ENCODE results near the gene VPS13D.
"Not testable (repeated sequence)": the region's sequence is repeated elsewhere in the genome, so short reads cannot be mapped to it uniquely, and the experiment has no call there.

Gene VPS13D

DNA sequence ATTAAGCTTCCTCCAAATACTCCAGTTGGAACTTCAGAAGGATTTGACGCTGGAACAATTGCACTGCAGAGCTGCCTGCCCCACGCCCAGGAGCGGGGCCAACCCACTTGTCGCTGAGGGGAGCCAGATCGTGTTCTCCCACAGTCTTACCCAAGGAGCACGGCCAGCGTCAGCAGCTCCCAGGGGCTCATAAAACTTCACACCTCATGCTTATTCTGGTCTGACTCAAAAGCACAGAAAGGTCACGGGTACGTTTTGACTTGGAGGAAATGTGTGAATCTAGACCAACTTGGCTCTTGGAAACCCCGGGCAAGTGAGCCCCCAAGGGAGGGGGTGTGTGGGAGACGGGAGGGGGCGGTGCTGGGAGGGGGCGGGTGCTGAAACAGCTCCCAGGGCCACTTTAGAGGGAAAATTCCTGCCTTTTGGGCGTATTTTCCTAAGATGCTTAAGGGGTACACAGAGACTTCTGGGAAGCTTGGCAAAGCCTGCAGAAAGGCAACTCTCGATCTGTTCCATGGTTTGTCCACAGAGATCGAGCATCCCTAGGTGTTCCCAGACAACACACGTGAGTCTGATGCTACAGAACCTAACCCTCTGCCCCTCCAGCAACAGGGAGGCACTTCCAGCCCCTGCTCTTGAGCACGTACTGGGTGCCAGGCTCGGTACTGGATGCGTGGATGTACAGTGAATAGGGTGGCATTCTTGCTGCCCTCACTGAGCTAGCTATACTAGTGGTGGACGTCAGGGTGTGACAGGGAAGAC is 289.3 kb downstream of the VPS13D start:
- ATAC-seq (peak; percentile 98), DNase-seq (peak; percentile 80)

DNA sequence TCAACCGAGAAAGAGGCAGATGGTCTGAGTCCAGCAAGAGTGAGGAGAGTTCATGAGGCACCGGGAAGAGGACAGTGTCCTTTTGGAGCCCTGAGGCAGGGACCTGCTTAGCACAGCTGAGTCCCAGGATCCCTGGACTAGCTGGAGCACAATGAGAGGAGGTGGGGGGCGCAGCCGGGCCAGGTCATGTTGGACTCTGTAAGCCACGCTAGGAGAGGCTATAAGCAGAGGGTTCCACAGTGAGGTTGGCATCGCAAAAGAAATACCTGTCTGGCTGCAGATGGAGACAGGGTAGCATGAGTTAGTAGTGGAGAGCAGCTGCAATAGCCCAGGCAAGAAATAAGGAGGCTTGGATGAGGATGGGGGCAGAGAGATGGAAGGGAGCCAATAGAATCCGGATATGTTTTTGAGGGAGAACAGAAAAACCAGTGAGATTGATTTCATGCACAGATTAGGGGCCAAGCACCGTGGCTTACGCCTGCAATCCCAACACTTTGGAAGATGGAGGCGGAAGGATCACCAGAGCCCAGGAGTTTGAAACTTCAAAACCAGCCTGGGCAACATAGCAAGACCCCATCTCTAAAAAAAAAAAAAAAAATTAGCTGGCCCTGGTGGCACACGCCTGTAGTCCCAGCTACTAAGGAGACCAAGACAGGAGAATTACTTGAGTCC is 290.0 kb downstream of the VPS13D start:
- ATAC-seq (no peak), DNase-seq (no peak)

DNA sequence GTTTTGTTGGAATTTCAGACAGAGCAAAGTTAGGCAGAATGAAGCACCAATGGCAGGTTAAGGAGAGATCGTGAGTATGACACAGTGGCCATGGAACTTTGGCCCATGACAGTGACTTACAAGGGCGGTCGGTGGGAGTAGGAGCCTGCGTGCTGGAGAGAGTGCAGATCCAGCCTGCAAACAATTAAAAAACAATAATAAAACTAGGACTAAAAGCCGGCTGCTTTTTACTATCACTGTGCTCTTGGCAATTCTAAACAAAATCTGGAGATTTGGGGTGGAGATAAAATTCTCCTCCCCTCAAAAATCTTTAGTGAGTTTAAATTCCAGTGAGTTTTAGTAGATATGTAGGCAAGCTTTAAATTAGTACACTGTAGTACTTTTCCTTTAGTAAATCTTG is 291.3 kb downstream of the VPS13D start:
- no peak for ATAC-seq
- no peak for DNase-seq

DNA sequence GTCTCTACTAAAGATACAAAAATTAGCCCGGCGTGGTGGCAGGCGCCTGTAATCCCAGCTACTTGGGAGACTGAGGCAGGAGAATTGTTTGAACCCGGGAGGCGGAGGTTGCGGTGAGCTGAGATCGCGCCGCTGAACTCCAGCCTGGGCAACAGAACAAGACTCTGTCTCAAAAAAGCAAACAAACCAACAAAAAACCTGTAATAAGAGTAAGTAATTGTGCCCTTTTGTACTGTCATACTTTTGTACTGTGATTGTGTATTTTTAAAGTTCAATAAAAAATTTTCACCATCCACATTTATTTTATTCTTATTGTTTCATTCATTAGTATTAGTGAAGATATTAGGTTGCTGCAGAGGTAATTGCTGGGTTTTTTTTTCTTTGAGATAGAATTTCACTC is 292.9 kb downstream of the VPS13D start:
- not testable (repeated sequence) for ATAC-seq, DNase-seq

DNA sequence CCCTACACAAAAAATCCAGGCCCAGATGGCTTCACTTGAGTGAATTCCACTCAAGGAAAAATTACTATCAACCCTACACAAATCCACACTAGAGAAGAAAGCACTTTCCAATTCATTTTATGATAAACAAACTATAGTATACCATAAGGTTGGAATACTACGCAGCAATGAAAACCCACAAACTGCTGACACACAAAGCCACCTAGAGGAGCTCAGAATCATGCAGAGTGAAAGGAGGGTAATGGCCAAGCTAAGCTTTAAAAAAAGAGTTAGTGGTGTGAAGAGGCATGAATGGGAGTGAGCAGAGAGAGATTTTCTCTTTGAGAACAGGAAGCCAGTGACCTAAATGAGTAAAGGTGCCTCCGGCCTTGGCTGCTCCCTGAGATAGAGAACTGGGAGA is 294.4 kb downstream of the VPS13D start:
- DNase-seq (no peak), ATAC-seq (no peak)

DNA sequence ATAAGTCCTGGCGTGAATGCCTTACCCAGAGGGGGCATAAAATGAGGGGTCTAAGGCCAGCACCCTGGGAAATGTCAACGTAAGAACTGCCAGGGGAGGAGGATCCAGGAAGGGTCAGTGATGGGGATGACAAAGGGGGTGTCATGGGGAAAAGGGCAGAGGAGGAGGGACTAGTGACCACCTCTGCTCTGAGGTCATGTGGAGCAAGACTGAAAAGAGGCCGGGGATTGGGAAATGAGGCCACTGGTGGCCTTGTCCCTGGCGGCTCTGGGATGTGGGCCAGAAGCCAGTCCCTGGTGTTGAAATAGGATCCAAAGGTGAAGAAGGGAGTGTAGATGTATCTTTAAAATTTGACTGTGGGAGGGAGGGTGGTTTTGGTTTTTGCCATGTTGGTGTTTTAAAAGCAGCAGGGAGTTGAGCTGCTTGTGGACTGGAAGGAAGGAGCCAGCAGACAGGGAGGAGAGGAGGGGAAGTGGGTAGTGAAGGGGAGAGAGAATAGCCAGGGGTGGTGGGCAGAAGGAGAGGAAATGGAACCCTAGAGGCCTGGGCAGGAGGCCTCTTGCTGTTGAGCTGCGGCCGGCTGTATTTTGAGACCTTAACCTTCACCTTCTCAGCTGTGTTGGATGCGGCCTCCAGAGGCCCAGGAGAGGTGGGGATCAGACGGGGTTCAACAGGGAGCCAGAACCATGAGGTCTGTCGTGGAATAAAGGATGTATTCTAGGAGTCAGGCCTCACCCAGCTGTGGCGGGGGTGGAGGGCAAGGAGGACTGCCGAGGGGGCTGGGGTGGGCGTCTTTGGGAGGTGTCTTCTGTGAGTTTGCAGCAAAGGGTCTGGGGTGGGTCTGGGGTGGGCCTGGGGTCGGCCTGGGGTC is 295.7 kb downstream of the VPS13D start:
- DNase-seq (no peak), ATAC-seq (no peak)

DNA sequence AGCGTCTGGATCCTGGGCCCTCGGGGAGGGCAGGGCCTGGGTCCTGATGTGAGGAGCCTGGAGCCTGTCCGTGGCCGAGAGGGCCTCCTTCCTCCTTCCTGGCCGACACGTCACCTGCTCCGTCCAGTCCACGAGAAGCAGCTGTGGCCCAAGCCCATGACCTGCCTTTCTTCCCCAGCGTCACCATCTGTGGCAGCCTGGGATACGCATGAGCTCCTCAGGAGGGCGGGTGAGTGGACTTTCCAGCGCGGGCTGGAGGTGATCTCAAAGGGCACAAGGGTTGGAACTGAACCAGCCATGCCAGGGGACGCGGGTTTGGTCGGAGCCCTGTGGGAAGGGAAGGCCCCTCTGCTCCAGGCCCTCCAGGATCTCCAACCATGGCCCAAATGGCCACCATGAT is 297.7 kb downstream of the VPS13D start:
- DNase-seq (no peak), ATAC-seq (no peak)

DNA sequence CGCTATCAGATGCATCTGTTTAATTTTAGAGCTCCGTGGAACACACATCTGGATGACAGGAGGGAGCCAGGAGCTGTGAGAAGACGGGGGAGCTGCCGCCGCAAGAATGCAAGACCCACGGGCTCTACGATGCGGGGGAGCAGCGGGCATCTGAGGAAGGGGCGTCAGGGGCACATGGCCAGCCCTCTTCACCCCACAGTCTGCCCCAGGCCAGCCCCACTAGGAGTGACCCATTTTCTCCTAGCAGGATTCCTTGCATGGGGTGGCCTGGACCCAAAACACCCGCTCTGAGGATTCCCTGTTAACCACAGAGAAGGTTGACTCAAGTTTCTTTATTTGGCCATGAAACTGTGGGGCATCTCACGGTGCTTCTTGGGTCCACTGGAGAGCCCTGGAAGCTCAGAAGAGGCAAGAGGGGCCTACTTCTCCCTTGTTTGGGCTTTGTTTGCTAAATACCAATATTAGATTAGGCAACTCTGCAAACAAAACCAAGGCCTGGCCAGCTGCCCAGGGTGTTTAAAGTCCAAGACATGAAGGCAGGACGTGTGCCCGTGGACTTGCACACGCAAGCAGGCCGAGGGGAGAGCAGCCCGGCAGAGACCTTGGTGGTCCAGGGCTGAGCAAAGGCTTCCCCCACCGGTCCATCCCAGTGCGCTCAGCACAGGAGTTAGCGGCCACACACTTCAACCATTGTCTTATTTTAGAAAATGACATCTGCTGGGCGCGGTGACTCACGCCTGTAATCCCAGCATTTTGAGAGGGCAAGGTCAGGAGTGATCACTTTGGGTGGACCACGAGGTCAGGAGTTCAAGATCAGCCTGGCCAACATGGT is 298.4 kb downstream of the VPS13D start:
- DNase-seq (no peak), ATAC-seq (no peak)

DNA sequence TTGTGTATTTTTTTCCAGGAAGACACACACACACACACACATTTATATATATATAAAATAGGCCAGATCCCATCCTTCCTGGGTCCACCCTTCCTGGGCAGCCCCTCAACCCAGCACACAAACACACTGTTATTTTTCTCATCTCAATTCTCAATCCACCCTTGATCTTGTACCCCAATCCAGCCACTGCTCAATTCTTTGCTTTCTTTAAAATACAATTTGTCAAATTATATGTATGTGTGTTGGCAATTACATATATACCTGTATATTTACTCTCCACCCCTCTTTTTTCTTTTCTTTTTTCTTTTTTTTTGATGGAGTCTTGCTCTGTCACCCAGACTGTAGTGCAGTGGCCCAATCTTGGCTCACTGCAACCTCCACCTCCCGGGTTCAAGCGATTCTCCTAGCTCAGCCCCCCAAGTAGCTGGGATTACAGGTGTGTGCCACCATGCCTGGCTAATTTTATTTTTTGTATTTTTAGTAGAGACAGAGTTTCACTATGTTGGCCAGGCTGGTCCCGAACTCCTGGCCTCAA is 299.9 kb downstream of the VPS13D start:
- DNase-seq = no peak
- ATAC-seq = no peak

DNA sequence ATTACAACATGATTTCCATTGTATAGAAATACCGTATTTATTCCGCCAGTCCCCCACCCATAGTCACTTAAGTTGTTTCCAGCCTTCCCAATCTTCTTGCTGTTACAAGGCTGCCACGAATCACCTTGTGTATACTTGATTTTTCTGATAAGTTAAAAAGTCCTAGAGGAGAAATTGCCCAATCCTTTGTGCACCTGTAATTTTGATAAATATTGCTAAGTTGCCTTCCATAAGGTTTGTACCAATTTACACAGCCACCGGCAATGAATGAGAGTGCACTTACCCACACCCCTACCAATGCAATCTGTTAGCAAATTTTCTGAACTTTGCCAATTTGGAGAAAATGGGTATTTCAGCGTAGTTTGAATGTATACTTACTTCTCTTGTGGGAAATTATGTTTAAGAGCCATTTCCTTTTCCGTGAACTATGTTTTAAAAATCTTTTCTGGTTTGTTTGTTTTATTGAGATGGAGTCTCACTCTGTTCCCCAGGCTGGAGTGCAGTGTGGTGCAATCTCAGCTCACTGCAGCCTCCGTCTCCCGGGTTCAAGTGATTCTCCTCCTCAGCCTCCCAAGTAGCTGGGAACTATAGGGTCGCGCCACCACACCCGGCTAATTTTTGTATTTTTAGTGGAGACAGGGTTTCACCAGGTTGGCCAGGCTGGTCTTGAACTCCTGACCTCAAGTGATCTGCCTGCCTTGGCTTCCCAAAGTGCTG is 300.8 kb downstream of the VPS13D start:
- ATAC-seq = no peak
- DNase-seq = no peak

DNA sequence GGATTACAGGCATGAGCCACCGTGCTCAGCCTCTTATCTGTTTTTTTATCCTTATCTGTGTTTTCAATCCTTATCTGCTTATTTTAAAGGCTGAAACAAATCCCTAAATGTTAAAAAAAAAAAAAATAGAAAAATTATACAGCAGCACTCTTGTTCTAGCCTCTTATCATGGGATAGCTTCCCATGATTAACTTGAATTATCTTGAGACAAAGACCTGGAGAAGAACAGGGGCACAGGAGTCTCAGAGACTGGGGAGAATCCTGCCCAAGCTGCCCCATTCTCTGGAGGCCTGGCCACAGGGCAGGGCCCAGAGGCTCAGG is 301.3 kb downstream of the VPS13D start:
- ATAC-seq = no peak

DNA sequence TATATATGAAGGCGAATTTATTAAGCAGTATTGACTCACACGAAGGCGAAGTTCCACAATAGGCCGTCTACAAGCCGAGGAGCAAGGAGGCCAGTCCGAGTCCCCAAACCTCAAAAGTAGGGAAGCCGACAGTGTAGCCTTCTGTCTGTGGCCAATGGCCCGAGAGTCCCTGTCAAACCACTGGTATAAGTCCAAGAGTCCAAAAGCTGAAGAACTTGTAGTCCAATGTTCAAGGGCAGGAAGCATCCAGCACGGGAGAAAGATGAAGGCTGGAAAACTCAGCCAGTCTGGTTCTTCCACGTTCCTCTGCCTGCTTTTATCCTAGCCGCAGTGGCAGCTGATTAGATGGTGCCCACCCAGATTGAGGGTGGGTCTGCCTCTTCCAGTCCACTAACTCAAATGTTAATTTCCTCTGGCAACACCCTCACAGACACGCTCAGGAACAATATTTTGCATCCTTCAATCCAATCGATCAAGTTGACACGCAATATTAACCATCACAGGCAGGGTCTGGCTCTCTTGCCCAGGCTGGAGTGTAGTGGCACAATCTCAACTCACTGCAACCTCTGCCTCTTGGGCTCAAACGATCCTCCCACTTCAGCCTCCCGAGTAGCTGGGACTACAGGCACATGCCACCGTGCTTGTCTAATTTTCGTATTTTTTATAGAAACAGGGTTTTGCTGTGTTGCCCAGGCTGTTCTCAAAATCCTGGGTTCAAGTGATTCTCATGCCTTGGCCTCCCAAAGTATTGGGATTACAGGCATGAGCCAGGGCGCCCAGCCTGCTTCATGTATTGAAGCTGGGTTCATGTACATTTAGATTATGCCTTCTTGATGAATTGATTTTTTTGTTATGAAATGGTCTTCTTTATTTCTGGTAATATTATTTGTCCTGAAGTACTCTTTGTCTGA is 302.8 kb downstream of the VPS13D start:
- ATAC-seq (no peak), DNase-seq (no peak)

More for the DNA sequence above, 301.3 kb downstream of the VPS13D start:
- DNase-seq = no peak

DNA sequence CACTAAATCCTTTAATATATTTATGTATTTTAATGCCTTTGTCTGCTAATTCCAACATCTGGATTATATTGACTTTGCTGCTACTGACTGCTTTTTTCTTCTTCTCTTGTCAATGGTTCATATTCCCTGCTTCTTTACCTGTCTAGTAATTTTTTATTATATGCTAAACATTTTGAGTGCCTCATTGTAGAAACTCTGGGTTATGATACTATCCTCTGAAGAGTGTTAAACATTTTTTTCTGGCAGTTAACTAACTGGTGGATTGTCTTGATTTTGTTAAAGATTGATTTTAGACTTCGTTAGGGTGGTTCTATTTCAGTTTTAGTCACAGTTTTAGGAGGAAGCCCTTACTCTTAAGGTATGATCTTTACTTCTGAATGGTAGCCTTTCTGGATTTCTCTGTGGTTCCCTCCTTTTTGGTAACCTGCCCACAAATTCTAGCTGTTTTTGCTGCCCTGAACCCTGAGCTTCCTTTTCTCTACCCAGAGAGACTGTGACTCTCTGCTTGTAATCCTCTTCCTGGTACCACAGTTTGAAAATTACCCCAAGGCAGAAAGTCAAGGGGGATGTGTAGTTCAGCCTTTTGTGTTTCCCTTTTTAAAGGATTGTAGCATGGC is 306.3 kb downstream of the VPS13D start:
- no peak for ATAC-seq
- DNase-seq = no peak

DNA sequence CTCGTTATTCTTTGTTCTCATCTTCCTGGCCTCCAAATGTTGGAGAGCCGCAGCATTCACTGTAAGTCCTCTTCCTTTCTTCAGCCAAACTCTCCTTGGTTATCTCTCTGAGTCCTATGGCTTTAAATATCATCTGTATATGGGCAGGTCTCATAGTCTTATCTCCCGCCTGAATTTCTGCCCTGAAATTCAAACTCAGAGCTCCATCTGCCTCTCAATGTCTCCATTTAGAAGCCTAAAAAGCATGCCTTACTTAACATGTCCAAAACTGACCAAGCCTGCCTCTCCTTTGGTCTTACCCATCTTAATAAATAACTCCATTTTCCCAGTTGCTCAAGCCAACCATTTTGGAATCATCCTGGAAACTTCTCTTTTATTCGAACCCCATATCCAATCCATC is 307.5 kb downstream of the VPS13D start:
- ATAC-seq (no peak), DNase-seq (no peak)

DNA sequence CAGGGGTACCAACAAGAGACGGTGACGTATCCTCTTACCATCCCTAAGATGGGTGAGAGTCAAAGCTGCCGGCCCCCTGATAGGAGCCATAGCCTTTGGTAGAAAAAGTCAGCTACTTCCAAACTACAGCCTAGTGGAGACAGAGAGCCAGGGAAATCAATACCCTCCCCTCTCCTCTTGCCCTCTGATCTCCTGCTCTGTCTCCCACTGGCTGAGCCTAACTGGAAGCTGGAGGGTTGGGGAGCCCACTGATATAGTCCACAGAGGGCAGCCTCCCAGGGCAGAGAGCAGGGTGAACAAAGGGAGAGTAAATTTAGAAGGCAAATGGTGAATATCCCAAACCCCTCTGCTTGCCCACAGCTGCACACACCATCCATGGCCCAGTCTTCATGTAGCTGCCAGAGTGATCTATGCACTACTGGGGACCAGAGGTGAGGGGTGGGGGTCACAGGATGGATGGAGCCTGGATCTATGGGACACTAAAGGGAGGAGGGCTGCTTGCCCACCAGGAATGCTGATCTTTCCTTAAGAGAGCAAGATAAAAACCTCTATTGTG is 308.2 kb downstream of the VPS13D start:
- no peak for DNase-seq
- ATAC-seq = no peak

DNA sequence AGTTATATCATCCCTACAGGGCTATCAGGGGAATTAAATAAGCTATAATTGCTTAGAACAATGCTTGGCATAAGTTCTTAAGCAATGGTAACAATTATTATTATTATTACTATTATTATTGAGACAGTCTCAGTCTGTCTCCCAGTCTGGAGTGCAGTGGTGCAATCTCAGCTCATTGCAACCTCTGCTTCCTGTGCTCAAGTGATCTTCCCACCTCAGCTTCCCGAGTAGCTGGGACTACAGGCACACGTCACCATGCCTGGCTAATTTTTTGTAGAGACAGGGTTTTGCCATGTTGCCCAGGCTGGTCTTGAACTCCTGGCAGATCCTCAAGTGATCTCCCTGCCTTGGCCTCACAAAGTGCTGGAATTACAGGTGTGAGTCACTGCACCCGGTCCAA is 308.7 kb downstream of the VPS13D start:
- not testable (repeated sequence) for DNase-seq, ATAC-seq

DNA sequence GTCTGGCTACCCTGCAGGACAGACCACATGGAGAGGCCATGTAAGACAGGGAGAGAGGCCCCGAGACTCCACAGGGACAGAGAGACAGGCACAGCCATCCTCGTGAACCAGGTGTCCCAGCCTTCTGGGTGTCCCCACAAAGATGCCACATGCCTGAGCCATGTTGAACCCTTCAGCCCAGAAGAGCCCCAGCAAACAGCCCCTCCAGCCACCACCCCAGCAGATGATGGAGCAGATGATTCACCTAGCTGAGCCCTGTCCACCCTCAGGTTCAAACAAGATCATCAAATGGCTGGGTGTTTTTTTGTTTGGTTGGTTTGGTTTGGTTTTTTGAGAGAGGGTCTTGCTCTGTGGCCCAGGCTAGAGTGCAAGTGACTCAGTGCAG is 309.5 kb downstream of the VPS13D start:
- no peak for ATAC-seq

DNA sequence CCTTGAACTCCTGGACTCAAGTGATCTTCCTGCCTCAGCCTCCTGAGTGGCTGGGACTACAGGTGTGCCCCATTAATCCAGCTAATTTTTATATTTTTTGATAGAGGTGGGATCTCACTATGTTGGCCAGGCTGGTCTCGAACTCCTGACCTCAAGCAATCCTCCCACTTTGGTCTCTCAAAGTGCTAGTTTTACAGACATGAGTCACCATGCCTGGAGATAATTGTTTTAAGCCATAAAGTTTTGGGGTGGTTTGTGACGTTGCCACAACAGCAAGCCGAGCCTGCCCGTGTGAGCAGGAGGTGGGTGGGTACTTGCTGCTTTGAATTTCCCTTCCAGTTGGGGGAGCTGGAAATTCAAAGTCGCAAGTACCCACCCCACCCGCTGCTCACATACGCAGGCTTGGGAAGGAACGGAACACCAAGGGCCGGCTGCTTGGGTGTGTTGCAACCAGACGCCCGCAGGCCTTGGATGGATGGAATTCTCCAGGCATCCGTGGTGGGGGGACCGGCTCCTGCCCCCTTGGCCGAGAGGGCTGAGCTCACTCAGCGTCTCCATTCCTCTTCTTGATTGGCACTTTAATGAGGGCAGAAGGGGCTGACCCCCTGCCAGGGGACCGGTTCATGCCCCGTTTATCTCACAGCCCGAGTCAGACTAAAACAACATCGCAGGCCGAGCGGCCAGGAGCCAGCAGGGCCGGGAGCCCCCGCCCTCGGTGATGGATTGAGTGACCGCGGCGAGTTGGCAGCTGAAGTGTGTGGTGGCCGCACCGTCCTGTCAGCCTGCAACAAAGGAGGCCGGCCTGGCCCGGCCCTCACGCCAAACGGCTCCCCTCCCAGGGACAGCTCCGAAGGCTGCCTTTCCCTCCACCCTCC is 310.1 kb downstream of the VPS13D start:
- ATAC-seq = no peak
- no peak for DNase-seq

More for the DNA sequence above, 309.5 kb downstream of the VPS13D start:
- no peak for DNase-seq
